Measurements from ENCODE around the gene EPS8.

Gene EPS8

GRCh38 chr12:15728118-15728598, 61.0 kb downstream of the EPS8 start:
- no peak overlapping the region for H3K27ac ChIP-seq
- no peak for TF ChIP-seq ZFX (IDR thresholded peaks at IDR 0.05; ENCODE audit: borderline replicate concordance)
- TF ChIP-seq CTCF (IDR thresholded peaks at IDR 0.05) = no peak

GRCh38 chr12:15726878-15727150, 62.4 kb downstream of the EPS8 start:
- no peak for TF ChIP-seq CTCF (IDR thresholded peaks at IDR 0.05)
- no peak for TF ChIP-seq ZFX (IDR thresholded peaks at IDR 0.05; ENCODE audit: borderline replicate concordance)
- no peak overlapping the region for H3K27ac ChIP-seq

- no peak overlapping the region for H3K27ac ChIP-seq
- TF ChIP-seq ZFX (IDR thresholded peaks at IDR 0.05; ENCODE audit: borderline replicate concordance) (no peak), CTCF (IDR thresholded peaks at IDR 0.05) (no peak)
Observed at GRCh38 chr12:15726027-15726877, 62.9 kb downstream of the EPS8 start.

- H3K27ac ChIP-seq = no peak overlapping the region
- no peak for TF ChIP-seq ZFX (IDR thresholded peaks at IDR 0.05; ENCODE audit: borderline replicate concordance)
- TF ChIP-seq CTCF (IDR thresholded peaks at IDR 0.05) = no peak
Observed at GRCh38 chr12:15722951-15723350, 66.2 kb downstream of the EPS8 start.

GRCh38 chr12:15721316-15722115, 67.7 kb downstream of the EPS8 start:
- H3K27ac ChIP-seq = no peak overlapping the region
- TF ChIP-seq ZFX (IDR thresholded peaks at IDR 0.05; ENCODE audit: borderline replicate concordance) (no peak), CTCF (IDR thresholded peaks at IDR 0.05) (no peak)

- TF ChIP-seq CTCF (IDR thresholded peaks at IDR 0.05) = no peak
- TF ChIP-seq ZFX (IDR thresholded peaks at IDR 0.05; ENCODE audit: borderline replicate concordance) = no peak
- H3K27ac ChIP-seq = no peak overlapping the region
Observed at GRCh38 chr12:15720295-15720694, 68.9 kb downstream of the EPS8 start.

GRCh38 chr12:15719230-15719629, 70.0 kb downstream of the EPS8 start:
- no peak overlapping the region for H3K27ac ChIP-seq
- no peak for TF ChIP-seq ZFX (IDR thresholded peaks at IDR 0.05; ENCODE audit: borderline replicate concordance)
- TF ChIP-seq CTCF (IDR thresholded peaks at IDR 0.05) = no peak

Measured in 22Rv1 (cell line).